ENCODE results near the gene MGAT4A. TPM values are rescaled to one million over a fixed set of nuclear protein-coding genes. Genes with fewer than 3 reads are reported as not detected.

Gene MGAT4A
- total RNA-seq, 1 donor from 2014 or later: 3.2 TPM

GRCh38 chr2:98771721-98772524, 41.0 kb upstream of the MGAT4A start:
- DNase-seq (ENCODE audit: low read depth): no peak
- peaks cover 3% of the 10 kb centered on the region for H3K27me3 ChIP-seq (ENCODE audit: control insufficient read depth, insufficient read depth, low read length)
- no peak for TF ChIP-seq CTCF (IDR thresholded peaks at IDR 0.05; ENCODE audit: insufficient read depth, low read length, poor library complexity, severe bottlenecking)
- no peak overlapping the region for H3K4me3 ChIP-seq (ENCODE audit: low read depth, low read length)
- no peaks in the 10 kb centered on the region for H3K36me3 ChIP-seq (ENCODE audit: control insufficient read depth, insufficient read depth, low read length)

GRCh38 chr2:98771264-98771663, 40.3 kb upstream of the MGAT4A start:
- no peak for DNase-seq (ENCODE audit: low read depth)
- peaks cover 3% of the 10 kb centered on the region for H3K27me3 ChIP-seq (ENCODE audit: control insufficient read depth, insufficient read depth, low read length)
- H3K4me3 ChIP-seq (ENCODE audit: low read depth, low read length): no peak overlapping the region
- no peak for TF ChIP-seq CTCF (IDR thresholded peaks at IDR 0.05; ENCODE audit: insufficient read depth, low read length, poor library complexity, severe bottlenecking)
- no peaks in the 10 kb centered on the region for H3K36me3 ChIP-seq (ENCODE audit: control insufficient read depth, insufficient read depth, low read length)

GRCh38 chr2:98769784-98770183, 38.9 kb upstream of the MGAT4A start:
- DNase-seq (ENCODE audit: low read depth): no peak
- Histone ChIP-seq H3K27me3 (ENCODE audit: control insufficient read depth, insufficient read depth, low read length) (no peaks in the 10 kb centered on the region), H3K4me3 (ENCODE audit: low read depth, low read length) (no peak overlapping the region), H3K36me3 (ENCODE audit: control insufficient read depth, insufficient read depth, low read length) (no peaks in the 10 kb centered on the region)
- TF ChIP-seq CTCF (IDR thresholded peaks at IDR 0.05; ENCODE audit: insufficient read depth, low read length, poor library complexity, severe bottlenecking): no peak

- Histone ChIP-seq H3K27me3 (ENCODE audit: control insufficient read depth, insufficient read depth, low read length) (no peaks in the 10 kb centered on the region), H3K4me3 (ENCODE audit: low read depth, low read length) (no peak overlapping the region), H3K36me3 (ENCODE audit: control insufficient read depth, insufficient read depth, low read length) (no peaks in the 10 kb centered on the region)
- DNase-seq (ENCODE audit: low read depth): no peak
- no peak for TF ChIP-seq CTCF (IDR thresholded peaks at IDR 0.05; ENCODE audit: insufficient read depth, low read length, poor library complexity, severe bottlenecking)
Observed at GRCh38 chr2:98769114-98769476, 38.2 kb upstream of the MGAT4A start.

- no peaks in the 10 kb centered on the region for H3K36me3 ChIP-seq (ENCODE audit: control insufficient read depth, insufficient read depth, low read length)
- H3K27me3 ChIP-seq (ENCODE audit: control insufficient read depth, insufficient read depth, low read length): no peaks in the 10 kb centered on the region
- no peak for TF ChIP-seq CTCF (IDR thresholded peaks at IDR 0.05; ENCODE audit: insufficient read depth, low read length, poor library complexity, severe bottlenecking)
- DNase-seq (ENCODE audit: low read depth): no peak
- H3K4me3 ChIP-seq (ENCODE audit: low read depth, low read length): no peak overlapping the region
Observed at GRCh38 chr2:98768384-98769113, 37.6 kb upstream of the MGAT4A start.
